Suprapubic skin (tissue), 4 donors: Measurements from ENCODE around the gene UVSSA. TPM values are rescaled to one million over a fixed set of nuclear protein-coding genes. Genes with fewer than 3 reads are reported as not detected.

Experiments
- DNase-seq, 2 donors: peaks; one replicate each; pipeline ENCODE4 v3.0.0-alpha.2; 2019; ENCODE audit warnings: low spot score in 2 of 2
- H3K27ac ChIP-seq: fragments of 200-600 bp; sonication (generic); one replicate; pipeline ENCODE4 v1.5.1; 2019
- H3K27me3 ChIP-seq: fragments of 200-600 bp; sonication (generic); one replicate; pipeline ENCODE4 v1.5.1; 2019
- H3K36me3 ChIP-seq: fragments of 200-600 bp; sonication (generic); one replicate; pipeline ENCODE4 v1.5.1; 2019
- H3K4me1 ChIP-seq: fragments of 200-600 bp; sonication (generic); one replicate; pipeline ENCODE4 v1.5.1; 2019
- H3K4me3 ChIP-seq: fragments of 200-600 bp; sonication (generic); one replicate; pipeline ENCODE4 v1.5.1; 2019; ENCODE audit warnings: mild to moderate bottlenecking
- H3K9me3 ChIP-seq: fragments of 200-600 bp; sonication (generic); one replicate; pipeline ENCODE4 v1.5.1; 2019
- EP300 ChIP-seq: sonication (generic); formaldehyde crosslinking; IDR thresholded peaks from one replicate; pipeline ENCODE4 v1.6.1; 2017; ENCODE audit warnings: antibody characterized with exemption
- POLR2A ChIP-seq, 2 donors: fragments of 450-650 bp; IDR thresholded peaks; one replicate each; pipeline ENCODE4 v1.6.1; 2017; ENCODE audit warnings: antibody characterized with exemption in 2 of 2, mild to moderate bottlenecking in 2 of 2, moderate library complexity in 2 of 2
- POLR2AphosphoS5 ChIP-seq, 3 donors: sonication (generic); formaldehyde crosslinking; IDR thresholded peaks; one replicate each; pipeline ENCODE4 v1.6.1; 2017; ENCODE audit warnings: antibody characterized with exemption in 3 of 3
- WGBS: methylation state at CpG from one replicate; pipeline ENCODE4 v1.1.5; 2018; 5-methylcytosine and 5-hydroxymethylcytosine counted together
- total RNA-seq, 4 donors: library from RNA; depleted of rRNA; stranded (reverse); fragments of >200 nt; gene quantifications; one replicate each; pipeline ENCODE4 v1.1.0, GENCODE V29; 2016
- TF ChIP-seq, protein P1 (sequence below), 2 donors: fragments of 200-600 bp in 1 of 2; fragments of 450-650 bp in 1 of 2; sonication (generic) in 1 of 2; IDR thresholded peaks; one replicate each; pipeline ENCODE4 v1.5.1; 2016 to 2019; ENCODE audit warnings: antibody characterized with exemption in 2 of 2, mild to moderate bottlenecking in 1 of 2, moderate library complexity in 1 of 2

UVSSA gene
- total RNA-seq, 4 donors from 2014 or later = 16.2 to 107 (median 24.9) TPM

DNA sequence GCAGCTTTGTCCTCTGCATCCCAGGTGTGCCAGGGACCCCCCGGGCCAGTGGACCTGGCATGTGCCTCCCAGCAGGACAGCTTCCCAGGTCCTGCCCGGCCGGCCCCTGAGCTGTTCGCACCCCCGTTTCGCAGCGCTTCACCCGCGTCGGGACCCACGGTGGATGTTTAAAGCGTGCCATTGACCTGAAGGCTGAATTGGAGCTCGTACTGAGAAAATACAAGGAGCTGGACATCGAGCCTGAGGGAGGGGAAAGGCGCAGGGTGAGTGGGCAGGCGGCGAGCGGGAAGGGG, 7.9 kb downstream of the UVSSA start:
- H3K27me3 ChIP-seq = no peaks in the 10 kb centered on the region
- TF ChIP-seq, protein P1, sequence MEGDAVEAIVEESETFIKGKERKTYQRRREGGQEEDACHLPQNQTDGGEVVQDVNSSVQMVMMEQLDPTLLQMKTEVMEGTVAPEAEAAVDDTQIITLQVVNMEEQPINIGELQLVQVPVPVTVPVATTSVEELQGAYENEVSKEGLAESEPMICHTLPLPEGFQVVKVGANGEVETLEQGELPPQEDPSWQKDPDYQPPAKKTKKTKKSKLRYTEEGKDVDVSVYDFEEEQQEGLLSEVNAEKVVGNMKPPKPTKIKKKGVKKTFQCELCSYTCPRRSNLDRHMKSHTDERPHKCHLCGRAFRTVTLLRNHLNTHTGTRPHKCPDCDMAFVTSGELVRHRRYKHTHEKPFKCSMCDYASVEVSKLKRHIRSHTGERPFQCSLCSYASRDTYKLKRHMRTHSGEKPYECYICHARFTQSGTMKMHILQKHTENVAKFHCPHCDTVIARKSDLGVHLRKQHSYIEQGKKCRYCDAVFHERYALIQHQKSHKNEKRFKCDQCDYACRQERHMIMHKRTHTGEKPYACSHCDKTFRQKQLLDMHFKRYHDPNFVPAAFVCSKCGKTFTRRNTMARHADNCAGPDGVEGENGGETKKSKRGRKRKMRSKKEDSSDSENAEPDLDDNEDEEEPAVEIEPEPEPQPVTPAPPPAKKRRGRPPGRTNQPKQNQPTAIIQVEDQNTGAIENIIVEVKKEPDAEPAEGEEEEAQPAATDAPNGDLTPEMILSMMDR (IDR thresholded peaks at IDR 0.05) = no peak
- TF ChIP-seq POLR2AphosphoS5 (IDR thresholded peaks at IDR 0.05) (no peak), POLR2A (IDR thresholded peaks at IDR 0.05) (no peak), EP300 (no peak)
- H3K4me1 ChIP-seq = peaks cover 5% of the 10 kb centered on the region
- H3K9me3 ChIP-seq = no peaks in the 10 kb centered on the region
- no peak overlapping the region for H3K27ac ChIP-seq
- no peak overlapping the region for H3K4me3 ChIP-seq
- H3K36me3 ChIP-seq = peaks cover 71% of the 10 kb centered on the region
- DNase-seq = no peak
- WGBS = 93% methylated on average over 18 of the region's 18 CpGs

DNA sequence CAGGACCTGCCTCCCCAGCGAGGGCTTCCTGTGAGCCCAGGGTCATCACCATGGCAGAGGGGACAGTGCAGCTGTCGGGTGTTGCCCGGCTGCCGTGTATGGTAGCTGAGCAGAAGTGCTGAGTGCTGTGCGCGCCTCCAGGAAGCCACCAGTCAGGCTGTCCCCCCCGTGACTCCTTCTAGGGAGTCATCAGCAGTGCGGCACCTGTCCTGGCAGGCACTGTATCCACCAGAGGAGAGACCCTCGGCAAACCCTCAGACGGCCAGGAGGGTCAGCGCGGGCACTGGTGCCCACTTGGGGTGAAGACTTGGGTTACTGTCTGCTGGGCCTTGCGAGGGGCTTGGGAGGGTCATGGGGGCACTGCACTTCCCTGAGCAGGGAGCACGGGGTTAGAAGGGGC, 8.4 kb downstream of the UVSSA start:
- TF ChIP-seq, protein P1 (IDR thresholded peaks at IDR 0.05) = no peak
- TF ChIP-seq EP300 (no peak), POLR2AphosphoS5 (IDR thresholded peaks at IDR 0.05) (no peak), POLR2A (IDR thresholded peaks at IDR 0.05) (no peak)
- H3K4me1 ChIP-seq = peaks cover 5% of the 10 kb centered on the region
- H3K9me3 ChIP-seq = no peaks in the 10 kb centered on the region
- H3K27ac ChIP-seq = no peak overlapping the region
- no peak overlapping the region for H3K4me3 ChIP-seq
- peaks cover 67% of the 10 kb centered on the region for H3K36me3 ChIP-seq
- WGBS = 93% methylated on average over 13 of the region's 14 CpGs
- H3K27me3 ChIP-seq = no peaks in the 10 kb centered on the region
- DNase-seq = no peak

DNA sequence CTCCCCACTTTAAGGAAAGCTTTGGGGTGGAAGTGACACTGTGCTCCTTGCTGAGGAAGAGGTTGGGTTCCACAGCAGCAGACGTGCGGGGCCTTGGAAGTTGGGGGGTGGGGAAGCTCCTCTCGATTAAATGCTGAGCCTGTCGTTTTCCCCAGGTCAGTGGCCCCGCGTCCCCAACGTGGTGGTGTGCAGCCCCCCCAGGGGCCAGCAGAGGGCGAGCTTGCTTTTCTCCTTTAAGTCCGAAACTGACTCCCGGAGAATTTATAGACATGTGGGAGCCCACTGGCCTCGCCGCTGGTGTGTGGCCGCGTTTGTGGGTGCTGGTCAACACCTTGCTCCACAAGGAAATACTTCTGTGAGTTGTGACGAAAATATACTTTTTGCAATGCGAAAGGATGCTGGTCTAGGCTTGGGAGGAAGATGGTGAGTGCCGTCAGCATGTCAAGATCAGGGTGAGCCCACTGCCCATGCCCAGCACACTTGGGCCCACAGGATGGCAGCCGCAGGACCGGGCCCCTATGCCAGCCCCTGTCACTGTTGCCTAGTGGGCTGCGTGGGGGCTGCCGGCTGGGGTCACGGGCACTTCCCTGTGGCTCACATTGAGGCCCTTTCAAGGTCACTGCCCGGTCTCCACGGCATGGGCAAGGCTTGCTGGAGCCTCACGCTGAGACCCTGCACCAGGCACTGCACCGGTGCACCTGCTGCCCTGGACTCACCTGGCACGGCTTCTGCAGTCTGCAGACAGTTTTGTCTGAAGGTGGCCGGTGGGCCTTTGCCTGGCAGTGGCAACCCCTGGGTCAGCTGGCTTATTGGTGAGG, 9.4 kb downstream of the UVSSA start:
- Histone ChIP-seq H3K4me3 (no peak overlapping the region), H3K27me3 (no peaks in the 10 kb centered on the region), H3K36me3 (peaks cover 67% of the 10 kb centered on the region), H3K4me1 (peaks cover 5% of the 10 kb centered on the region), H3K27ac (no peak overlapping the region), H3K9me3 (no peaks in the 10 kb centered on the region)
- TF ChIP-seq POLR2AphosphoS5 (IDR thresholded peaks at IDR 0.05) = no peak
- TF ChIP-seq, protein P1 (IDR thresholded peaks at IDR 0.05) = peak; percentile 23 to 77
- 55% methylated on average over 22 of the region's 28 CpGs for WGBS
- no peak for DNase-seq

DNA sequence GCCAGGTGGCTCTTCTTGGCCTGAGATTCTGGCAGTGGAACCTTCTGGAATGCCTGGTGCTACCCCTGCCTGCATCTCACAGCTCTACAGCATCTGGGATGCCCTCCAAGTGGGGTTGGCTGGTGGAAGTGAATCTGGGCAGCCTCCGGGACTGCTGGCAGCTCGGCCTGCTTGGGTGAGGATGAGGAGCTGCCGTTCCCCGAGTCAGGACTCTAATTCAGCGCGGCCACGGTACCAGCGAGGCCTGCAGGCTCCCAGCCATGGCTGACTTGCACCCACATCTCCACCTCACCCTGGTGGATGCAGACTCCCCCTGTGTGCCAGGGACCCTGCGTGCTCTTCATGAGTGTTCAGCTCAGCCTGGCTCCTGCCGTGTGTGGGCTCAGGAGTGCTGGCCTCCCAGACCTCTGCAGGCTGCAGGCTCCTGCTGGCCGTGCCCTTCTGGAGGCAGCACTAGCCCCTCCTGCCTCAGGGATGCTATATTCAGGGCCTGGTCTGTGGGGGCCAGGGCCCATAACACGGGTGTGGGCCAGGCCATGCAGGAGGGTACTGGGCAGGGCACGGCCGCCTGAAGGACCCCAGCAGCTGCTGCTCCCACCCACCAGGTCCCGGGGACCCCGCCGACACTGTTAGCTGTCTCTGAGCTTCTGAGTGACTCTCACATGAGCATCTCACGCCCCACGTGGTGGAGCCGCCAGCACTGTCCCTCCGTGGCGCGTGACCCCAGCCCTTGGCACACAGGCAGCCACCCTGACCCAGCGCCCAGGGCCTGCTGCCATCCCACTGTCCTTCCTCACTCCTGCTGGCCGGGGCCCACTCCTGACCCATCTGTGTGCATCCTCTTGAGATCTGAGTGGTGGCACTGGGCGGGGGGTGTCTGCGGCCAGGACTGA, 10.6 kb downstream of the UVSSA start:
- Histone ChIP-seq H3K27me3 (no peaks in the 10 kb centered on the region), H3K9me3 (no peaks in the 10 kb centered on the region), H3K4me1 (no peaks in the 10 kb centered on the region), H3K27ac (no peak overlapping the region), H3K4me3 (no peak overlapping the region), H3K36me3 (peaks cover 61% of the 10 kb centered on the region)
- no peak for DNase-seq
- no peak for TF ChIP-seq POLR2A (IDR thresholded peaks at IDR 0.05)
- TF ChIP-seq EP300 = no peak
- TF ChIP-seq POLR2AphosphoS5 (IDR thresholded peaks at IDR 0.05) = no peak
- TF ChIP-seq, protein P1 (IDR thresholded peaks at IDR 0.05) = no peak
- 94% methylated on average over 3 of the region's 27 CpGs for WGBS
